HG03196 (cell line): ENCODE measurements around the gene HSPA4.
A peak's percentile ranks its signal among the peaks of the same experiment; 100 is the strongest.

Experiments used
- ATAC-seq: cut with Tn5 transposase; IDR thresholded peaks from one replicate; pipeline ENCODE4 v1.9.1; 2021; ENCODE audit not compliant: unreplicated experiment

HSPA4 gene

GRCh38 chr5:133088064-133088463, 36.3 kb downstream of the HSPA4 start:
- no peak for ATAC-seq

GRCh38 chr5:133091034-133091433, 39.2 kb downstream of the HSPA4 start:
- no peak for ATAC-seq

GRCh38 chr5:133106343-133106742, 54.5 kb downstream of the HSPA4 start:
- no peak for ATAC-seq

GRCh38 chr5:133106761-133107572, 55.2 kb downstream of the HSPA4 start:
- ATAC-seq, result no peak

- ATAC-seq, result no peak
Measured at GRCh38 chr5:133108481-133108921, 56.7 kb downstream of the HSPA4 start.

GRCh38 chr5:133109655-133110483, 58.1 kb downstream of the HSPA4 start:
- ATAC-seq, result no peak

GRCh38 chr5:133110709-133111108, 58.9 kb downstream of the HSPA4 start:
- ATAC-seq, result no peak

- ATAC-seq, result peak; percentile 53
Measured at GRCh38 chr5:133111299-133111698, 59.5 kb downstream of the HSPA4 start.

- ATAC-seq, result no peak
Measured at GRCh38 chr5:133112026-133112660, 60.3 kb downstream of the HSPA4 start.

GRCh38 chr5:133113331-133114061, 61.7 kb downstream of the HSPA4 start:
- ATAC-seq, result no peak

GRCh38 chr5:133114166-133114932, 62.5 kb downstream of the HSPA4 start:
- no peak for ATAC-seq

- no peak for ATAC-seq
Measured at GRCh38 chr5:133114933-133115310, 63.1 kb downstream of the HSPA4 start.

- ATAC-seq, result no peak
Measured at GRCh38 chr5:133116601-133117000, 64.8 kb downstream of the HSPA4 start.

- no peak for ATAC-seq
Measured at GRCh38 chr5:133117166-133117911, 65.5 kb downstream of the HSPA4 start.

- no peak for ATAC-seq
Measured at GRCh38 chr5:133117912-133118445, 66.2 kb downstream of the HSPA4 start.

- no peak for ATAC-seq
Measured at GRCh38 chr5:133118741-133119140, 66.9 kb downstream of the HSPA4 start.

GRCh38 chr5:133119233-133119711, 67.5 kb downstream of the HSPA4 start:
- no peak for ATAC-seq

GRCh38 chr5:133120156-133120750, 68.4 kb downstream of the HSPA4 start:
- no peak for ATAC-seq

GRCh38 chr5:133121080-133121479, 69.3 kb downstream of the HSPA4 start:
- ATAC-seq, result no peak
